BLaER1 treated with 17β-estradiol and CSF1 and Interleukin-3, amounts not matched to agents 10 nM and 100 nM (cell line): ENCODE data around the gene OTUB1.

Source experiments
- H3K27ac ChIP-seq, 11 experiments: shearing (Covaris generic); formaldehyde crosslinking; 2 replicates each; pipeline ENCODE4 v1.8.1; 2022
- H3K27me3 ChIP-seq, 11 experiments: shearing (Covaris generic); formaldehyde crosslinking; 2 replicates each; pipeline ENCODE4 v1.8.1; 2022
- H3K36me3 ChIP-seq, 11 experiments: shearing (Covaris generic); formaldehyde crosslinking; 2 replicates each; pipeline ENCODE4 v1.8.1; 2022
- H3K4me1 ChIP-seq, 10 experiments: shearing (Covaris generic); formaldehyde crosslinking; 2 replicates each; pipeline ENCODE4 v1.8.1; 2022
- H3K4me2 ChIP-seq, 11 experiments: shearing (Covaris generic); formaldehyde crosslinking; 2 replicates each; pipeline ENCODE4 v1.8.1; 2022
- H3K4me3 ChIP-seq, 10 experiments: shearing (Covaris generic); formaldehyde crosslinking; 2 replicates each; pipeline ENCODE4 v1.8.1; 2022
- H3K9ac ChIP-seq, 11 experiments: shearing (Covaris generic); formaldehyde crosslinking; 2 replicates each; pipeline ENCODE4 v1.8.1; 2022
- H3K9me3 ChIP-seq, 11 experiments: shearing (Covaris generic); formaldehyde crosslinking; replicated peaks in 1 of 11; 2 replicates each; pipeline ENCODE4 v1.8.1; 2022
- H4K20me1 ChIP-seq, 11 experiments: shearing (Covaris generic); formaldehyde crosslinking; 2 replicates each; pipeline ENCODE4 v1.8.1; 2022
- Cebpa-rat ChIP-seq, 11 experiments: shearing (Covaris generic); IDR thresholded peaks; 2 replicates each; pipeline ENCODE4 v1.8.1; 2022

The OTUB1 gene

GRCh38 chr11:64036087-64037026, 50.1 kb downstream of the OTUB1 start:
- H3K36me3 ChIP-seq: no peaks in the 10 kb centered on the region
- peak overlapping the region; percentile 60 to 84 (median 75) for H3K9ac ChIP-seq
- peak overlapping the region; percentile 82 to 100 (median 99) for H3K4me2 ChIP-seq
- H3K27ac ChIP-seq: peak overlapping the region in 8 of 11 experiments; percentile 42 to 69 (median 56); a peak in 17 of 22 replicates
- H3K4me3 ChIP-seq: peak overlapping the region; percentile 53 to 75 (median 69)
- peaks cover 16 to 82% (median 58%) of the 10 kb centered on the region in 10 experiments for H3K4me1 ChIP-seq
- peaks cover 11 to 56% (median 16%) of the 10 kb centered on the region in 11 experiments; a peak in 20 of 22 replicates for H3K27me3 ChIP-seq
- no peaks in the 10 kb centered on the region for H3K9me3 ChIP-seq
- no peak for TF ChIP-seq Cebpa-rat (IDR thresholded peaks at IDR 0.05)
- H4K20me1 ChIP-seq: peaks cover 27 to 90% (median 65%) of the 10 kb centered on the region in 11 experiments; a peak in 20 of 22 replicates

GRCh38 chr11:64037027-64037634, 50.9 kb downstream of the OTUB1 start:
- H3K4me1 ChIP-seq: peaks cover 13 to 80% (median 58%) of the 10 kb centered on the region in 10 experiments
- H3K27me3 ChIP-seq: peaks cover 11 to 56% (median 16%) of the 10 kb centered on the region in 11 experiments; a peak in 20 of 22 replicates
- no peaks in the 10 kb centered on the region for H3K36me3 ChIP-seq
- H3K4me3 ChIP-seq: peak overlapping the region; percentile 53 to 75 (median 69); a peak in 19 of 20 replicates
- H3K9ac ChIP-seq: peak overlapping the region in 10 of 11 experiments; percentile 60 to 84 (median 76); a peak in 19 of 22 replicates
- peaks cover 27 to 93% (median 63%) of the 10 kb centered on the region in 11 experiments; a peak in 20 of 22 replicates for H4K20me1 ChIP-seq
- peak overlapping the region; percentile 82 to 100 (median 99) for H3K4me2 ChIP-seq
- H3K9me3 ChIP-seq: no peaks in the 10 kb centered on the region
- H3K27ac ChIP-seq: peak overlapping the region in 8 of 11 experiments; percentile 12 to 69 (median 56); a peak in 13 of 22 replicates
- no peak for TF ChIP-seq Cebpa-rat (IDR thresholded peaks at IDR 0.05)

DNA sequence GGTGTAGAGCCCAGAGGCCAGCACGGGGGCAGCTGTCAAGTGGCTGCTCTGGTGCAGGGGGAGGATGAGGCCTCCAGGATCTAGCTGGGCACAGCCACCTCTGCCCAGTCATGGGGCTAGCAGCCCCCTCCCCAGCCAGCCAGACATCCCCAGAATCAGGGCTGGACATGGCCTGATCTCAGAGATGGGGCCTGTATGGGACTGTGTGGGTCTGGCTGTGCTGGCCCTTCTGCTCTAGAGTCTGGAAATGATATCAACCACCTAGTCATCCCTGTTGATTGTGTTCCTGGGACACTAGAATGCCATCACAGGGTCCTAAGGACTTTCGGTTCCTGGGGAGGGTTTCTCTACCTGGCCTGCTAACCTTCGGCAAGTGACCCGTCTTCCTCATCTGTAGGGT, 52.3 kb downstream of the OTUB1 start:
- TF ChIP-seq Cebpa-rat (IDR thresholded peaks at IDR 0.05): no peak
- Histone ChIP-seq H4K20me1 (peaks cover 27 to 93% (median 60%) of the 10 kb centered on the region in 11 experiments; a peak in 20 of 22 replicates), H3K36me3 (no peaks in the 10 kb centered on the region), H3K27me3 (peaks cover 11 to 47% (median 16%) of the 10 kb centered on the region in 11 experiments; a peak in 20 of 22 replicates), H3K9me3 (no peaks in the 10 kb centered on the region), H3K4me3 (no peak overlapping the region), H3K9ac (peak overlapping the region in 2 of 11 experiments; percentile 0 to 84; a peak in 2 of 22 replicates), H3K27ac (no peak overlapping the region), H3K4me1 (peaks cover 9 to 80% (median 58%) of the 10 kb centered on the region in 10 experiments), H3K4me2 (peak overlapping the region in 7 of 11 experiments; percentile 82 to 100 (median 99); a peak in 11 of 22 replicates)

DNA sequence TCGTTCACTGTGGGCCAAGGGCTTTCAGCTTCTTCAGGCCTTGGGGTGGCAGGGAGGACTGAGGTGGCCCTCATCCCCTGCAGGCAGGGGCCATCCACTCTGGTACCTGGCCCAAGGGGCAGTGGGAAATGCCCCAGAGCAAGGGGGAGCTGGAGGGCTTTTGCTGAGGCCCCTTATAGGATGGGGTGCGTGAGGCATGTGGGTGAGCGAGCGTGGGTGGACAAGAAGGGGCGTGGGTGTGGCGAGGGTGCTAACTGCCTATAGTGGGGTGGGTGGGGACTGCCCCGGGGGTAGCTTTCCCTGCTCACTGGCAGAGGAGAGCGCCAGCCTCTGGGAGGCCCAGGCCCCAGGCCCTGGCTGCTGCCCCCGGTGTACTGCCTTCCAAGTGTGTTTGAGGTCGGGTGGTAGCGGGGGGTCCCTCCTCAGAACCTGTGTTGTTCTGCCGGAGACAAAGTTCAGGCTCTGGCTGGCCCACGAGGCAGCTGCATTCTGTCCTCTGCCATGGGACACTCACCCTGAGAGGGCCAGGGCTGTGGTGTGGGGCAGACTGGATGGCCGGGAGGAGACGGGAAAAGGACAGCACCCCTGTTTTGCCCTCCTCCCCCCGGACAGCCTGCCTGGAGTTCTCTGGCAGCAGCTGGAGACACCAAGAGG, 52.9 kb downstream of the OTUB1 start:
- Histone ChIP-seq H3K9ac (peak overlapping the region in 2 of 11 experiments; percentile 7 to 41; a peak in 2 of 22 replicates), H3K4me1 (peaks cover 9 to 80% (median 59%) of the 10 kb centered on the region in 10 experiments), H3K27ac (no peak overlapping the region), H4K20me1 (peaks cover 27 to 95% (median 55%) of the 10 kb centered on the region in 11 experiments; a peak in 20 of 22 replicates), H3K4me2 (peak overlapping the region in 4 of 11 experiments; percentile 24 to 98 (median 88); a peak in 6 of 22 replicates), H3K36me3 (no peaks in the 10 kb centered on the region), H3K4me3 (no peak overlapping the region), H3K9me3 (no peaks in the 10 kb centered on the region), H3K27me3 (peaks cover 11 to 41% (median 16%) of the 10 kb centered on the region in 11 experiments; a peak in 20 of 22 replicates)
- TF ChIP-seq Cebpa-rat (IDR thresholded peaks at IDR 0.05): no peak

GRCh38 chr11:64040684-64041322, 54.6 kb downstream of the OTUB1 start:
- peaks cover 15 to 99% (median 58%) of the 10 kb centered on the region in 11 experiments; a peak in 20 of 22 replicates for H4K20me1 ChIP-seq
- no peak overlapping the region for H3K27ac ChIP-seq
- peaks cover 8 to 84% (median 63%) of the 10 kb centered on the region in 10 experiments; a peak in 19 of 20 replicates for H3K4me1 ChIP-seq
- H3K9ac ChIP-seq: no peak overlapping the region
- H3K4me2 ChIP-seq: 0 out of 22 replicates have a peak overlapping the region, but pooled peaks of 1 of the 11 experiments have one; percentile 3
- no peaks in the 10 kb centered on the region for H3K36me3 ChIP-seq
- H3K9me3 ChIP-seq: no peaks in the 10 kb centered on the region
- peaks cover 0 to 27% (median 3%) of the 10 kb centered on the region in 11 experiments; a peak in 14 of 22 replicates for H3K27me3 ChIP-seq
- no peak for TF ChIP-seq Cebpa-rat (IDR thresholded peaks at IDR 0.05)
- no peak overlapping the region for H3K4me3 ChIP-seq

DNA sequence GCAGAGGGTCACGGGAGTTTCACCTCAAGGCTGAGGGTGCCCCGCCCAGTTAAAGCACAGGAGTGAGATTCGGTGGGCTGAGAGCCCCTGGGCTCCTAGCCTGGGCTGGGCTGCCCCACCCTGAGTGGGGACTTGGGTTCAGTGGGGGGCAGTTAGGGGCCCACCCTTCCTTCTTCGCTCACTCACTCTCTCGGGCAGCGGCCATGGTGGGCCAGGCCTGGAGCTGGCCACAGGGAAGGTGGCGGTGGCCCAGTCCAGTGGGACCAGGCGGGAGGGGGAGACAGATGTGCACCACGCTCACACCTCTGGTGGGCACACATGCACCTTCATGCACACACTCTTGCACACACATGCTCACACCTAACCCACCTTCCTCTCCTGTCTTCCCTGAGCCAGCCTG, 55.6 kb downstream of the OTUB1 start:
- H3K4me1 ChIP-seq: peaks cover 8 to 82% (median 68%) of the 10 kb centered on the region in 10 experiments; a peak in 19 of 20 replicates
- H3K36me3 ChIP-seq: no peaks in the 10 kb centered on the region
- H3K4me3 ChIP-seq: no peak overlapping the region
- peaks cover 0 to 16% (median 0%) of the 10 kb centered on the region in 11 experiments; a peak in 8 of 22 replicates for H3K27me3 ChIP-seq
- no peak overlapping the region for H3K27ac ChIP-seq
- H3K9ac ChIP-seq: no peak overlapping the region
- peak overlapping the region in 4 of 11 experiments; percentile 17 to 44 (median 30); a peak in 4 of 22 replicates for H3K4me2 ChIP-seq
- no peak for TF ChIP-seq Cebpa-rat (IDR thresholded peaks at IDR 0.05)
- H4K20me1 ChIP-seq: peaks cover 5 to 100% (median 58%) of the 10 kb centered on the region in 11 experiments; a peak in 20 of 22 replicates
- no peaks in the 10 kb centered on the region for H3K9me3 ChIP-seq

DNA sequence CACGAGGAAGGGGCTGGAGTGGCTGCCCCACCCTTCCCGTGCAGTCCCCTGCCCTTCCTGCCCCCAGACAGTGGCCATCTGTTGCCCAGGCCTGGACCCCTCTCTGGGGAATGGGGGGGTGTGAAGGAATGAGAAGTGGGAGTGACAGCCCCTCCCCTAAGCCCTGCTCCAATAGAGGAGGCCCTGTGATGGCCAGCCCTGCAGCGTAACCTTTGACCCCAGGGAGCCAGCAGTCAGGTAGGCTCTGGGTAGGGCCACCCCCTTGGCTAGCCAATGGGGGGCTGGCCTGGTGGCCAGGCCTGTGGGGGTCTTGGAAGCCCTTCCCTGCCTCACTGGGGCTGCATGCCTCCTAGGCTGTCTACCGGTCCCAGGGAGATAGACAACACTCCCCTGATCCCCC, 56.1 kb downstream of the OTUB1 start:
- no peak overlapping the region for H3K9ac ChIP-seq
- no peak overlapping the region; a peak in 1 of 22 replicates for H3K27ac ChIP-seq
- peaks cover 0 to 12% (median 0%) of the 10 kb centered on the region in 11 experiments; a peak in 8 of 22 replicates for H3K27me3 ChIP-seq
- H3K4me2 ChIP-seq: peak overlapping the region in 5 of 11 experiments; percentile 17 to 44 (median 31); a peak in 7 of 22 replicates
- no peaks in the 10 kb centered on the region for H3K9me3 ChIP-seq
- no peaks in the 10 kb centered on the region for H3K36me3 ChIP-seq
- no peak for TF ChIP-seq Cebpa-rat (IDR thresholded peaks at IDR 0.05)
- peaks cover 11 to 82% (median 67%) of the 10 kb centered on the region in 10 experiments for H3K4me1 ChIP-seq
- peaks cover under 1 to 100% (median 53%) of the 10 kb centered on the region in 11 experiments; a peak in 19 of 22 replicates for H4K20me1 ChIP-seq
- no peak overlapping the region for H3K4me3 ChIP-seq
